ENCODE data around the gene IP6K2. TPM values are rescaled to one million over a fixed set of nuclear protein-coding genes. Genes with fewer than 3 reads are reported as not detected.

Gene IP6K2
- total RNA-seq, 1 donor from 2014 or later: 81.2 TPM

- Histone ChIP-seq H3K36me3 (ENCODE audit: control insufficient read depth, insufficient read depth, low read length) (no peaks in the 10 kb centered on the region), H3K27me3 (ENCODE audit: control insufficient read depth, insufficient read depth, low read length) (no peaks in the 10 kb centered on the region), H3K4me3 (ENCODE audit: low read depth, low read length) (no peak overlapping the region)
- no peak for TF ChIP-seq CTCF (IDR thresholded peaks at IDR 0.05; ENCODE audit: insufficient read depth, low read length, poor library complexity, severe bottlenecking)
- no peak for DNase-seq (ENCODE audit: low read depth)
Measured at GRCh38 chr3:48639944-48640606, 76.9 kb downstream of the IP6K2 start.

Other genes starting within 250 kb of the IP6K2 start
- 231 and 248 TPM in 2 replicates for gene SHISA5, start 213.0 kb downstream of the IP6K2 start, total RNA-seq
- 22.4 and 24.1 TPM in 2 replicates for gene PFKFB4, start 160.4 kb downstream of the IP6K2 start, total RNA-seq
- gene UCN2, start 153.4 kb downstream of the IP6K2 start, total RNA-seq: 26.1 and 39.1 TPM in 2 replicates
- gene COL7A1, start 121.9 kb downstream of the IP6K2 start, total RNA-seq: 337 and 348 TPM in 2 replicates
- gene UQCRC1, start 107.6 kb downstream of the IP6K2 start, total RNA-seq: 413 and 435 TPM in 2 replicates
- not detected in 2 replicates for gene TMEM89, start 95.5 kb downstream of the IP6K2 start, total RNA-seq
- gene SLC26A6, start 81.8 kb downstream of the IP6K2 start, total RNA-seq: 32.8 and 54.2 TPM in 2 replicates
- 5.2 and 5.6 TPM in 2 replicates for gene CELSR3, start 54.3 kb downstream of the IP6K2 start, total RNA-seq
- 15.3 and 34.0 TPM in 2 replicates for gene NCKIPSD, start 31.3 kb downstream of the IP6K2 start, total RNA-seq
- 27.5 and 34.9 TPM in 2 replicates for gene PRKAR2A, start 130.7 kb upstream of the IP6K2 start, total RNA-seq
- gene SLC25A20, start 181.7 kb upstream of the IP6K2 start, total RNA-seq: 6.9 and 12.3 TPM in 2 replicates
- 99.9 and 106 TPM in 2 replicates for gene ARIH2, start 201.6 kb upstream of the IP6K2 start, total RNA-seq

All from kidney epithelial cell (primary cell).